SU-DHL-6 (cell line): ENCODE measurements around the gene INPP5B.

Source experiments
- H2AFZ ChIP-seq: fragments of 200-600 bp; sonication (generic); 2 replicates; pipeline ENCODE4 v1.6.1; 2014; ENCODE audit warnings: low read depth, mild to moderate bottlenecking, moderate library complexity, mixed read lengths, antibody characterized with exemption, low read length; ENCODE audit not compliant: severe bottlenecking
- H3F3A ChIP-seq: fragments of 200-600 bp; shearing (Covaris generic); 2 replicates; pipeline ENCODE4 v1.6.0; 2016; ENCODE audit warnings: antibody characterized with exemption, mild to moderate bottlenecking; ENCODE audit not compliant: insufficient read depth
- H3K27ac ChIP-seq: fragments of 200-600 bp; sonication (generic); 2 replicates; pipeline ENCODE4 v1.5.1; 2016; ENCODE audit warnings: low read depth, mild to moderate bottlenecking, low read length, moderate library complexity, mixed read lengths
- H3K27me3 ChIP-seq: fragments of 200-600 bp; sonication (generic), shearing (Covaris generic); 2 replicates; pipeline ENCODE4 v1.6.0; 2014; ENCODE audit warnings: mild to moderate bottlenecking, low read length
- H3K36me3 ChIP-seq: fragments of 200-600 bp; sonication (generic); 2 replicates; pipeline ENCODE4 v1.6.1; 2014; ENCODE audit warnings: mild to moderate bottlenecking, low read length, mixed read lengths
- H3K4me2 ChIP-seq: fragments of 300-600, 200-600 bp; shearing (Covaris generic), sonication (generic); 2 replicates; pipeline ENCODE4 v1.6.0; 2014; ENCODE audit warnings: low read length, low read depth, mild to moderate bottlenecking; ENCODE audit not compliant: poor library complexity, severe bottlenecking
- H3K4me3 ChIP-seq: fragments of 200-600 bp; sonication (generic); 2 replicates; pipeline ENCODE4 v1.5.1; 2014; ENCODE audit warnings: antibody characterized with exemption, low read length, mild to moderate bottlenecking, mixed read lengths; ENCODE audit not compliant: insufficient read depth, poor library complexity, severe bottlenecking
- H3K79me2 ChIP-seq: fragments of 200-600 bp; sonication (generic); 2 replicates; pipeline ENCODE4 v1.6.1; 2014; ENCODE audit warnings: mild to moderate bottlenecking, low read length, moderate library complexity; ENCODE audit not compliant: insufficient read depth
- H3K9ac ChIP-seq: fragments of 200-600 bp; sonication (generic); 2 replicates; pipeline ENCODE4 v1.7.0; 2014; ENCODE audit warnings: mild to moderate bottlenecking, low read length
- H3K9me2 ChIP-seq: fragments of 200-600 bp; sonication (generic); replicated peaks from 2 replicates; pipeline ENCODE4 v1.6.1; 2014; ENCODE audit warnings: low read length; ENCODE audit not compliant: insufficient read depth
- H3K9me3 ChIP-seq: fragments of 200-600 bp; sonication (generic); 2 replicates; pipeline ENCODE4 v1.6.1; 2014; ENCODE audit warnings: low read length, mixed read lengths; ENCODE audit not compliant: insufficient read depth
- H4K20me1 ChIP-seq: fragments of 200-600 bp; sonication (generic); 2 replicates; pipeline ENCODE4 v1.6.1; 2014; ENCODE audit warnings: low read depth, mild to moderate bottlenecking, antibody characterized with exemption, low read length, moderate library complexity, mixed read lengths
- EZH2phosphoT487 ChIP-seq: fragments of 200-600 bp; sonication (generic), shearing (Covaris generic); conservative IDR thresholded peaks from 2 replicates; pipeline ENCODE4 v1.6.1; 2018; ENCODE audit warnings: mild to moderate bottlenecking, antibody characterized with exemption, low read length, moderate library complexity, mixed read lengths
- TF ChIP-seq, protein P1 (sequence below): fragments of 200-600 bp; sonication (generic); IDR thresholded peaks from one replicate; pipeline ENCODE4 v1.5.1; 2017; ENCODE audit warnings: antibody characterized with exemption, mild to moderate bottlenecking, low read length, moderate library complexity; ENCODE audit not compliant: insufficient read depth, poor library complexity, severe bottlenecking

INPP5B gene

DNA sequence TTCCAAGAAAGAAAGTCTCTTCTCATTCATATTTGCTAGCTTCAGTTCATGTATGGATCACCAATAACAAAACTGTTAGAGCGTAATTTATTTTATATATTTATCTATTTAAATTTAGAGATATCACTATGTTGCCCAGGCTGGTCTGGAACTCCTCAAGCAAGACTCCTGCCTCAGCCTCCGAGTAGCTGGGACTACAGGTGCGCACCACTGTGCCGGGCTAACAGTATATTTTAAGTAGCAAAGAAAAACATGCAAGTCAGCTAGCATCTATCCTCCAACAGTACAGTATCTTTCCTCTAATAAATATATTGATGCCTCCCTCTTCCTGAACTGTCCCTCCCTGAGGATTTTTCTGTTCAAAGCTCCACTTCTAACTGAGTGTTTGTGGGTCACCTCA lies 21.5 kb downstream of the INPP5B start:
- H4K20me1 ChIP-seq, result no peaks in the 10 kb centered on the region
- H3K4me2 ChIP-seq, result peak overlapping the region; percentile 98
- H2AFZ ChIP-seq, result no peak overlapping the region
- H3K9me3 ChIP-seq, result no peaks in the 10 kb centered on the region
- H3K9ac ChIP-seq, result peak overlapping the region; percentile 63
- no peaks in the 10 kb centered on the region for H3K36me3 ChIP-seq
- TF ChIP-seq EZH2phosphoT487, result no peak
- TF ChIP-seq, protein P1, sequence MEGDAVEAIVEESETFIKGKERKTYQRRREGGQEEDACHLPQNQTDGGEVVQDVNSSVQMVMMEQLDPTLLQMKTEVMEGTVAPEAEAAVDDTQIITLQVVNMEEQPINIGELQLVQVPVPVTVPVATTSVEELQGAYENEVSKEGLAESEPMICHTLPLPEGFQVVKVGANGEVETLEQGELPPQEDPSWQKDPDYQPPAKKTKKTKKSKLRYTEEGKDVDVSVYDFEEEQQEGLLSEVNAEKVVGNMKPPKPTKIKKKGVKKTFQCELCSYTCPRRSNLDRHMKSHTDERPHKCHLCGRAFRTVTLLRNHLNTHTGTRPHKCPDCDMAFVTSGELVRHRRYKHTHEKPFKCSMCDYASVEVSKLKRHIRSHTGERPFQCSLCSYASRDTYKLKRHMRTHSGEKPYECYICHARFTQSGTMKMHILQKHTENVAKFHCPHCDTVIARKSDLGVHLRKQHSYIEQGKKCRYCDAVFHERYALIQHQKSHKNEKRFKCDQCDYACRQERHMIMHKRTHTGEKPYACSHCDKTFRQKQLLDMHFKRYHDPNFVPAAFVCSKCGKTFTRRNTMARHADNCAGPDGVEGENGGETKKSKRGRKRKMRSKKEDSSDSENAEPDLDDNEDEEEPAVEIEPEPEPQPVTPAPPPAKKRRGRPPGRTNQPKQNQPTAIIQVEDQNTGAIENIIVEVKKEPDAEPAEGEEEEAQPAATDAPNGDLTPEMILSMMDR, result no peak
- H3K9me2 ChIP-seq, result no peaks in the 10 kb centered on the region
- peak overlapping the region; percentile 99 for H3K27ac ChIP-seq
- H3F3A ChIP-seq, result peaks cover 54% of the 10 kb centered on the region
- H3K27me3 ChIP-seq, result no peaks in the 10 kb centered on the region
- peaks cover 85% of the 10 kb centered on the region for H3K79me2 ChIP-seq
- H3K4me3 ChIP-seq, result peak overlapping the region; percentile 40

DNA sequence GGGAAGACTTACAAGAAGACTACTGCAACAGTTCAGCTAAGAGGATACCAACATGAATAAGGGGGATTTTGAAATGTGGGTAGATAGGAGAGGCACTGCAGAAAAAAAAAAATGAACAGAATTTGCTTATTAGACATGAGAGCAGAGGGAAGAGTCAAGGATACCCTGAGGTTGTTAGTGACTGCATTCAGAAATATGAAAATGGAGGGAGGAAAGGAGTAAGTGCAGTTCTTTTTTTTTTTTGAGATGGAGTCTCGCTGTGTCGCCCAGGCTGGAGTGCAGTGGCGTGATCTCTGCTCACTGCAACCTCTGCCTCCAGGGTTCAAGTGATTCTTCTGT lies 23.3 kb downstream of the INPP5B start:
- peaks cover 54% of the 10 kb centered on the region for H3F3A ChIP-seq
- peak overlapping the region; percentile 98 for H3K4me2 ChIP-seq
- H3K36me3 ChIP-seq, result no peaks in the 10 kb centered on the region
- no peaks in the 10 kb centered on the region for H4K20me1 ChIP-seq
- H2AFZ ChIP-seq, result no peak overlapping the region
- peak overlapping the region; percentile 99 for H3K27ac ChIP-seq
- no peak overlapping the region for H3K4me3 ChIP-seq
- H3K9ac ChIP-seq, result peak overlapping the region; percentile 47
- H3K27me3 ChIP-seq, result no peaks in the 10 kb centered on the region
- no peaks in the 10 kb centered on the region for H3K9me2 ChIP-seq
- peaks cover 85% of the 10 kb centered on the region for H3K79me2 ChIP-seq
- no peaks in the 10 kb centered on the region for H3K9me3 ChIP-seq
- TF ChIP-seq, protein P1, result no peak
- TF ChIP-seq EZH2phosphoT487, result no peak

DNA sequence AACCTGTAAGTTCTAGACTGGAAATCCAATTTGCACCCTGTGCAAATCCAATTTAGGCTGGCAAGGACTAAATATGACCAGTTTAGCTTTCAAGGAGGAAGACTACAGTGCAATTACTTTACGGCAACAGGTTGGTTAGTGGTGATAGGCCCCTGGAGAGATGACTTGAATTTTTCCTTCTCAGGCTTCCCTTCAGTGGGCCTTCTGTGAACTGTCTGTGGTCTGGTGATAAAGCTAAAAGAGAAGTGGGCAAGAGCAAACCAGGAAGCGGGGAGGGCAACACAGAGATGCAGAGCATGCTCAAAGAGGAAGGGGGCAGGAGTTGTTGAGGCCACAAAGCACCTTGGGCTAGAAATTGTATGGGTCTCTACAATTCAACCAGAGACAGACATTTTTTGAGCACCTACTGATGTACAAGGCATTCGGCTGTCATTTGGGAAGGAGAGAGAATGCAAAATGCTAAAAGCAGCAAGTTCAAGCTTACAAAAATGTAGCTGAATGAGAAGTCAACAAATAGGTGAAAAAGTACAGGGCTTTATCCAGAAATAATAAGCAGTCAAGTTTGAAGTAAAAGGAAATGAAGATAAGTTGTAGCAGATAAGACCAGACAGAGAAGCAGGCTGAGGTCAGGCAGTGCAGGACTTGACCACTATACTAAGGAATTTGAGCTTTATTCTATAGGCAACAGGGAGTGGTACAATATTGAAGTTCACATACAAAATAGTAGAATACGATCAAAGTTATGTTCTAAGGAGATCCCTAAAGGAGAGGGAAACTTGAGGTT lies 23.9 kb downstream of the INPP5B start:
- Histone ChIP-seq H3K9me3 (no peaks in the 10 kb centered on the region), H3K4me3 (no peak overlapping the region), H3K79me2 (peaks cover 85% of the 10 kb centered on the region), H3F3A (peaks cover 52% of the 10 kb centered on the region), H3K9ac (peak overlapping the region; percentile 47), H3K27me3 (no peaks in the 10 kb centered on the region), H2AFZ (no peak overlapping the region), H3K9me2 (no peaks in the 10 kb centered on the region), H3K27ac (peak overlapping the region; percentile 99), H4K20me1 (no peaks in the 10 kb centered on the region), H3K4me2 (peak overlapping the region; percentile 98), H3K36me3 (no peaks in the 10 kb centered on the region)
- TF ChIP-seq, protein P1, result no peak
- TF ChIP-seq EZH2phosphoT487, result no peak
